GM21390 (cell line): Measurements from ENCODE around the gene MYO7A.

Experiments
- ATAC-seq: cut with Tn5 transposase; IDR thresholded peaks from one replicate; pipeline ENCODE4 v1.9.1; 2021; ENCODE audit not compliant: unreplicated experiment

The MYO7A gene

DNA sequence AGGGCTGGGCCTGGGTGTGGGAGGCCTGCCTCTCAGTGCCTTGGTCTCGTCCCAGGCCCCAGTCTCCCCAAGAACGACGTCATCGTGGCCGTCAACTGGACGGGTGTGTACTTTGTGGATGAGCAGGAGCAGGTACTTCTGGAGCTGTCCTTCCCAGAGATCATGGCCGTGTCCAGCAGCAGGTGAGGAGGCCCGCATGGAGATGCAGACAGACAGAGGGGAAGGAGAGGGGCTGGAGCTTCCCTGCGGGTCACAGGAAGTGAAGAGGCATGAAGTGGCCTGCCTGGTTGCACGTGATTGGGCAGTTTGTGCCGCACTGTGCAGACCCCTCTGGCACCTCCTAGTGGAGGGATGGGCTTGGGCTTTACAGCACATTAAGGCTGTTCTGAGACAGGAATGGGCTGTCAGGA is 70.4 kb downstream of the MYO7A start:
- ATAC-seq: no peak

DNA sequence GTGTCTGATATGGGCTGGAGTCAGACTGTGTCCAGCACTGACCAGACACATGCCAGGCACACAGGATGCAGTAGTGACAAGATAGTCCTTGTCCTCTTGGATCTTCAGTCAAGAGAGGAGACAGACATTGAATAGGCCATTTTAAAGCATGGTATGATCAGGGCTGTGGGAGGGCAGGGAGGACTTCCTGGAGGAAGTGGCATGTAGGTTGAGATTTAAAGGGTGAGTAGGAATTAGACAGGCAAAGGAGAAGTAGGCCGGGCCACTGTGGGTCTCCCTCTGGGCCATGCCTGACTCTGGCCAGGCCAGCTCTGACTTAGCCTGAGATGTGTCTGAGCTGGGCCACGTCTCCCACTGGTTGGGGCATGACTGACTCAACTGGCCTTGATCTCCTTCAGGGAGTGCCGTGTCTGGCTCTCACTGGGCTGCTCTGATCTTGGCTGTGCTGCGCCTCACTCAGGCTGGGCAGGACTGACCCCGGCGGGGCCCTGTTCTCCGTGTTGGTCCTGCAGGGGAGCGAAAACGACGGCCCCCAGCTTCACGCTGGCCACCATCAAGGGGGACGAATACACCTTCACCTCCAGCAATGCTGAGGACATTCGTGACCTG is 71.2 kb downstream of the MYO7A start:
- no peak for ATAC-seq

DNA sequence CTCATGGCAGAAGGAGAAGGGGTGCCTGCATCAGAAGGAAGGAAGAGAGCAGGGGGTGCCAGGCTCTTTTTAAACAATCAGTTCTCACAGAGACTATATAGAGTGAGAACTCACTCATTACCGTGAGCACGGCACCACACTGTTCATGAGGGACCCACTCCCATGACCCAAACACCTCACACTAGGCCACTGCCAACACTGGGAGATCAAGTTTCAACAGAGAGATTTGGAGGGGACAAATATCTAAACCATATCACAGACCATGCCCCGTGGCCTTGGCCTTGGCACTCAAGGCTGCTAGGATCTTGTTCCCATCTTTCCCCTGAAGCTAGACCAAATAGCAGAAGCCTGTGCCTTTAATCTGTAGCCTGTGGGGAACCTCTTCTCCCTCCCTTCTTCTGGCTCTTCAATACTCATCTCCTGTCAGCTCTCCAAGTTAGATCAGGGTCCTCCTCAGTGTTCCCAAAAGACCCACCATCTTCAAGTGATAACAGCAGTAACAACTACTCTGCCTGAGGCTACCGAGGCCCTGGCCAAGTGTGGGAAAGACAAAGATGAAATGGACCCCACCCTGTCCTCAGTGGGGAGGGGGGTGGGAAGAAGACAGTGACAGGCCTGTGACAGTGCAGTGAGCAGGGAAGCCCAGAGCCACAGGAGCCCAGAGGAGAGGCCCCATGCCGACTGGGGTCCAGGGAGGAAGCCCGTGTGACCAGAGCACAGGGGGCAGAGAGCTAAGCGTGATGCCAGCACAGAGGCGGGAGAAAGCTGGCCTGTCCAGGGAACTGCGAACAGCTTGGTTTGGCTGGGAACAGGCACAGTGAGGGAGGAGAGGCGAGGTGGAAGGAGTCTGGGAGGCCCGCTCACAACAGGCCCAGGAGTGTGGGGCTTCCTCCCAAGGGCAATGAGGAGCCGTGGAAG is 72.6 kb downstream of the MYO7A start:
- ATAC-seq: no peak

DNA sequence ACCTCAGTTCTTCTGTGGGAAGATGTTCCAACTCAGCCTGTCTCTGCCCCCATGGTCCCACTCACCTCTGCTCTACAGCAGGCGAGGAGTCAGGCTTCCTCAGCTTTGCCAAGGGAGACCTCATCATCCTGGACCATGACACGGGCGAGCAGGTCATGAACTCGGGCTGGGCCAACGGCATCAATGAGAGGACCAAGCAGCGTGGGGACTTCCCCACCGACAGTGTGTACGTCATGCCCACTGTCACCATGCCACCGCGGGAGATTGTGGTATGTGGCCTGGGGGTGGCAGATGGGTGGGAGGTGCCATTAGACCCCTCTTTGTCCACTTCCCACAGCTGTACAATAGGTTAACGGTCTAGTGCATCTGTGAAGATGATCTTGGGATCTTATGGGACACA is 73.3 kb downstream of the MYO7A start:
- ATAC-seq: no peak

GRCh38 chr11:77201991-77202841 is 74.2 kb downstream of the MYO7A start:
- ATAC-seq: no peak

DNA sequence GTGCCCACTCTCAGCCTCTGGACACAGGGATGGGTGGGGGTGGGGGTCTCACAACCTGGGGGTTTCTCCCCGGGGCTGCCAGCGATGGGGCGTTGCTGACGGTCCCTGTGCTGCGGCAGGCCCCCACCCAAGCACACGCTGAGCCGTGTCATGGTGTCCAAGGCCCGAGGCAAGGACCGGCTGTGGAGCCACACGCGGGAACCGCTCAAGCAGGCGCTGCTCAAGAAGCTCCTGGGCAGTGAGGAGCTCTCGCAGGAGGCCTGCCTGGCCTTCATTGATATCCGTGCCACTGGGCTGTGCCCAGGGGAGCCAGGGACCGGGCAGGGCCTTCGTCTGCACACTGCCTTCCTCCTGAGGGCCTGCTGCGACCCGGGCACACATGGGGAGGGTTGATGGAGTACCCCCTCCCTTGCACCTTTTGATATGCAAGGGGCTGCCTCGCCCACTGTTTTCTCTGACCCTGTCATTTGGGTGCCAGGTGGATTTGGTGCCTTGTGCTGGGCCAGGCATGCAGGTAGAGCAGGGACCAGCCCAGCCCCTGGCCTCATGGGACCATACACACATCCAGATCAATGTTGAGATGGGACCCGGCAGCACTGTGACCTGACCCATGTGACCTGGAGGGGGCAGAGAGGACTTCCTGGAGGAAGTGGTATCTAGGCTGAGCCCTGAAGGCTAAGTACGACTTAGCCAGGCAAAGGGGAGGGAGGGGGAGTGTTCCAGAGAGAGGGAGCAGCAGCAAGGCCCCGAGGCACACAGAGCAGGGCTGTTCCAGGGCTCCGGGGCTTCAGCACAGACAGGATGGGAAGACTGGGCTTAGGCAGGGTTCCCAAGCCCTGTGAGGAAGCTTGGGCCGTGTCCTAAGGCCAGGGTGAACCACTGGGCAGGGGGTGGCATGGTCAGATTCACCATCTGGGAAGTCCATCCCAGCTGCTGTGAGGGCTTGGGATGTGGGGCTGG is 75.2 kb downstream of the MYO7A start:
- no peak for ATAC-seq

- ATAC-seq: no peak
Measured at GRCh38 chr11:77203901-77204753, 76.1 kb downstream of the MYO7A start.

DNA sequence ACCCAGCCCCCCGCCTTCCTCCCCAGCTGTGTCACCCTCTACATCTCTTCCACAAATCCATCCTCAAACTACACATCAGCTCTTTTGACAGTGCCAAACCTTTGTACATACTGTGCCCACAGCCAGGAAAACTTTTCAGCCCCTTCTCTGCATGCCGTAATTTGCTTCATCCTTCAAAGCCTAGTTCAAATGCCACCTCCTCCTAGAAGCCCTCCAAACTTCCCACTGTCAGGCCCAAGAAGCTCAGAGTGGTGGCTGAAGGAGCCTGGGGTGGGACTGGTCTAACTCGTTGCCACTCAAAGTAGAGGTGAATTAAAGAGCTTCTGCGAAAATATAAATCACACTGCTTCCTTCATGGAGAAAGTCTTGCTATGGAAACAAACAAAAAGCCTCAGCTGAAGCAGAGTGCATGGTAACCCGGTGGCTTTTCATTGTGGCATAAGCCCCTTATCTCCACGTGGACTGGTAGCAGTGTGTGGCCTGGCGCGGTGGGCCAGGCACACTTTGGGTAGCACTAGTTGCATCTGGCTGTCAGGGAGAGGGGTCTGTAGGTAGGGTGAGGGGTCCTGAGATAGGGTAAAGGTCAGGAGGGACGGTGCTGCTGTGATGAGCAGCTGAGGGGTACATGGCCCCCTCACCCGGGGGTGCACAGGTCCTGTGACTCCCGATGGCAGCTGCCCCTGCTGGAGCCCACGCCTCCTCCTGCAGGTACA is 76.9 kb downstream of the MYO7A start:
- no peak for ATAC-seq

GRCh38 chr11:77205467-77206263 is 77.6 kb downstream of the MYO7A start:
- ATAC-seq: no peak

DNA sequence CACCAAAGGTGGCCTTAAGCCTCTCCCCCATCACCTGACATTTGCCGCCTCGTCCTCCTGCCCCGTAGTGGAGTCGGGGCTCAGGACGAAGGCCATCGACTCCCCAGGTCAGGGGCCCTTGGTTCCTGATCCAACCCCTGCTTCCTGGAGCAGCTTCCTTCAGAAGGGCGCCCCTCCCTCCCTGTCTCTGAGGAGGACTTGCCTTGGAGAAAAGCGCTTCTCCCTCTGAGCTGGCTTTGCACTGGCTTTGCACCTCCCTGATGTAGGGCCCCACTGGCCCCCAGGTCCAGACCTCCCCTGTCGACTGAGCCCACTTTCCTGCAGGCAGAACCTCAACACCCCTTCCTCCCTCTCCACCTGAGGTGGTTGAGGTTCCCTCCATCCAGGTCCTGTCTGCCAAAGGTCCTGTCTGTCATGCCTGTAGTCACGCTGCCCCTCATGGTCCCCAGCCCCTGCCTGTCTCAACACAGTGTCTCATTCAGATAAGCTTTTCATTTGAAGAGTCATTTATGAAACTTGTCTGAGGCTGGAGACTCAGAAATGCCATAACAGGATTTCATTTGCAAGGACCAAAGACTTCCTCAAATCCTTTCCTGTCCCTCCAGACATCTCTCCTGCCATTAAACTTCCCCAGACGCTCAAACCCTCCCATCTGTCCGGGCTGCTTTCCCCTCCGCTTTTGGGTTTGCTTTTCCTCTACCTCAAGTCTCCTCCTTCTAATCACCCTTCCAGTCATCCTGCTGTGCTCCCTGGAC is 78.4 kb downstream of the MYO7A start:
- no peak for ATAC-seq

GRCh38 chr11:77207019-77207485 is 79.0 kb downstream of the MYO7A start:
- no peak for ATAC-seq

DNA sequence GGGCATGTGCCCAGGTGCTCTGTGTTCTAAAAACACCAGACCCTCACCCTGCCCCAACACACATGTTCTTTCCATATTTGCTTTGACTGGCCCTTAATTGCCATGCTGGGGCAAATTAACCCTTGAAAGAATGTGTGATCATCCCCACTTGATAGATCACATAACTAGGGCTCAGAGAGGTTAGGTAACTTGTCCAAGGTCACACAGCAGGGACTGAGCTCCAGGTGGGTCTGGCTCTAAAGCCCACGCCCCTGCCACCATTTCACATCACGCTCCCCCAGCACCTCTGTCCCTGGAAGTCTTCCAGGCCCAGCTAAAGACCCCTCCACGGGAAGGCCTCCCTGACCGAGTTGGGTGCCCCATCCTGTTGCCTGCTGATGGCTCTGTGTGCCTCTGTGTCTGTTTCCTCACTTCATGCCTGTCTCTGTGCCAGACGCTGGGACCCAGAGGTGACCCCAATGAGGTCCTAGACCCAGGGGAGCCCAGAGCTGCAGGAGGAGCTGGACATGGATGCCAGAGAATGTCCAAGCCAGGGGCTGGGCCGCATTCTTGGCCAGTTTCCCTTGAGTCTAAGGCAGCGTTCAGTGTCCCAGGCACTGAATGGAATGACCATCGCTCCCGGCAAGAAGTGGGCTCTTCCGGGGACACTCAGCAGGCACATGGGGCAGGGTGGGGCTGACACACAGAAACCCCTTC is 79.7 kb downstream of the MYO7A start:
- ATAC-seq: no peak

- ATAC-seq: no peak
Measured at GRCh38 chr11:77208535-77208934, 80.5 kb downstream of the MYO7A start.

DNA sequence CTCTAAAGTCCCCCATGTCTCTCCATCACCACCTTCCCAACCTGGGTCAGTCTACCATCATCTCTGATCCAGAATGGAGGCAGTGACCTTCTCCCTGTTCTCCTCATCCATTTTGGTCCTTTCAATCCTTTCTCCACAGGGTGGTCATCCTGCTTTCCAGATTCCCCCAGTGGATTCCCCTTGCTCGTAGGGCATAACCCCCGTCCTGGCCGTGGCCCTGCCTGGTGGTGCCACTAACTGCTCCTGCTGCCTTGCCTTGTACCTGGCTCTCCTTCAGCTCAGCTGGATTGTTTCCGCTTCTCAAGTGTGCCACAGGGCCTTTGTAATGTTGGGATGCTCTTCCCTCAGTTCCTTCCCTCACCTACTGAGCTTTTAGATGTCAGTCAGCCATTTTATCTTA is 81.6 kb downstream of the MYO7A start:
- no peak for ATAC-seq

DNA sequence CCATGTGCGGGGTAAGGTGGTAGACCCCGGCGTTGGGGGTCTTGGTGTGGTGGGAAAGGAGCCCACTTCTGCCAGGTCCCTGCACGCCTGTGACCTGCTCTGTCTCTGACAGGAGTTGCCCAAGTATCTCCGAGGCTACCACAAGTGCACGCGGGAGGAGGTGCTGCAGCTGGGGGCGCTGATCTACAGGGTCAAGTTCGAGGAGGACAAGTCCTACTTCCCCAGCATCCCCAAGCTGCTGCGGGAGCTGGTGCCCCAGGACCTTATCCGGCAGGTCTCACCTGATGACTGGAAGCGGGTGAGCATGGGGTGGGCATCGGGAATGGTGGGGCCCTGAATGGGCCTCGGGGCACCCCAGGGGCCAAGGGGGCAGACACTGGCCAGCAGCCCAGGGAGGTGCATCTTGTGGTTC is 83.0 kb downstream of the MYO7A start:
- no peak for ATAC-seq

GRCh38 chr11:77211594-77212251 is 83.7 kb downstream of the MYO7A start:
- ATAC-seq: no peak
